NCI-H146 (cell line): ENCODE measurements around the gene DNM3.

Experiments
- DNase-seq: peaks from one replicate; lab custom pipeline; 2025; lab: John Stamatoyannopoulos, UW

Gene DNM3

DNA sequence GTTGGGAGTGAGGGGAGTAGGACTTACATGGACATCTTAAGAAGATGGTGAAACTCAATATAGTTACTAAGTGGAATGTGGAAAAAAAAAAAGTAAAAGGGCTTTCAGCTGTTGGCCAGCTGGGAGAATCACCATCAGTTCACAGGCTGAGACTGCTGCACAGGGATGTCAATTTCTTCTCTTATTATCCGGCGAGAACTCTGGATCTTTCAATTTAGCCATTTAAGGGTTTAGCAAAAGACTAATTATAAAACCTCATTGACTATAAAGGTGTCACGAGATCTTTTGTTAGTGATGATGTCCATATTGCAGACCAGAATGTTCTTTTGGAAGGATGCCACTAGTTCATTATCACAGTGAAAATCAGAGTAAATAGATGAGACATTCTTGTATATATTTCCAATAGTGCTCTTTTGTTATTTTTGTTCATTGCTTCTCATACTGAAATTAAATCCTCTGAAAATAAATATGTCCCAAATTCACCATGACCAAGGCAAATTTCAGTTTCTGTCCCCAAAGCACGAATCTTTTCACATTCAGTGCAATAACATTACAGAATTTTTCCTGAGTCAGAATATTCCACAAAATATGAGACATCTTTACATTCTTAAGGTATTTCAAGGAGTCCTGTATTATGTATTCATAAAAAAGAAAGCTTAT is 266.1 kb downstream of the DNM3 start:
- no peak for DNase-seq

DNA sequence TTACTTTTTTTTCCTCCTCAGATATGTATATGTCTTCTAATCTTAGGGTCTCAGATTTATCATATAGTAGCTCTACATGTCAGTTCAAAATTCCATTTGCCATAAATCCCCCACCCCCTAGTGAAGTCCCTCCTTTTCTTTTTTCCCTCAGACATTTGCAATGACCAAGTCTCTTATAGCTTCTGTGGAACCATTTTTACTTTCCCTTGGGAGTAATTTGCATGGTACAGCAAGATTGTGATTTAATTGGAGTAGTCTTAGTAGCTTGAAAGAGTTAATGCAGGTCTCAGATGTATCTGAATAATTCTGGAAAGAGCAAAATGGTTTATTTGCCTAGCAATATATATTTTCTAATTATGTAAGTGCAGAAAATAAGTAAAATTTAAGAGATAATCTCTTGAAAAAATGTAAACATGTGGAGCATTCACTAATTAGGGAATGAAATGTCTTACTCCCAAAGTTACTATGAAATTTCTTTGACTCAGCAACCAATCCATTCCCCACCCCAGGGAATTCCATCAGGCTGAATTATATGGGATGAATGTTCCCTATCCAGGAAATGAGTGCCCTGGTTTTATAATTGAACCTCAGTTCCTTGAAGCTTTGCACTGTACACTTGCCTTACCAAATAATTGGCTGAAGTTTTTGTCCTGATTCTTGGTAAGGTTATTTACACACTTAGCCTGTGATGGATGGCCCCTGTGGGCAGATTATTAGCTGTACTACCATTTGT is 267.0 kb downstream of the DNM3 start:
- no peak for DNase-seq

DNA sequence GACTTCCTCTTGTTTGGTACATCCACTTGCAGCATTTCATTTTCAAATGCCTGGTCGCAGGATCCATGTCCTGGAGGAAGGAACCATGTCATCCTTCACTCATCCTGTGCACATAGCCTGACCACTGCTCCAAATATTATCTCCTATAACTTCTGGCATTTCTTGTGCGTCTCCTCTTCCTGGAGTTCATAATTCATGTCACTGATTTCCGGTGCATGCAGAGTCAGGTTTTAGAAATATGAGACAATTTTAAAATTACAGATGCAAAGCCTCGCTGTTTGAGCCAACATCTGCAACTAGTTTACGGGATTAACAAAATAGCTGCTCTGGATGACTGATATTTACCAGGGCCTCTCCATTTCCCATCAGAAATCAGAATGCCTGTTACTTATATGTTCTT is 268.1 kb downstream of the DNM3 start:
- no peak for DNase-seq

DNA sequence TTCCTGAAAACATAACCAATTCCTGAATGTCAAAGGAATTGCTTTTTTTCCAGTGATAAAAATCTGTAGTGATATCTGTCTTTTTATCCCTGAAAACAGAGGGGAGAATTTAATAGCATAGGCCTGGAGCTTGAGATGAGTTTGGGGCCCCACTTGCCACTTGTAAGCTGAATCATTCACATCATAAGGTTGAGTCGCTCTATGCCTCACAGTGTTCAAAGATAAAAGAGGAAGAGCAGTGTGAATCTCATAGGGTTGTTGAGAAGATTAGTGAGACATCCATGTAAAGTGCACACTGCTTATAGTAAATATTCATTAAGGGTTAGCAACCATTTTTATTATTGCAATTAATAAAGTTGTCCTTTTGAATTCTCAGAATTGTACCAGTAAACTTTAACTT is 271.3 kb downstream of the DNM3 start:
- no peak for DNase-seq

DNA sequence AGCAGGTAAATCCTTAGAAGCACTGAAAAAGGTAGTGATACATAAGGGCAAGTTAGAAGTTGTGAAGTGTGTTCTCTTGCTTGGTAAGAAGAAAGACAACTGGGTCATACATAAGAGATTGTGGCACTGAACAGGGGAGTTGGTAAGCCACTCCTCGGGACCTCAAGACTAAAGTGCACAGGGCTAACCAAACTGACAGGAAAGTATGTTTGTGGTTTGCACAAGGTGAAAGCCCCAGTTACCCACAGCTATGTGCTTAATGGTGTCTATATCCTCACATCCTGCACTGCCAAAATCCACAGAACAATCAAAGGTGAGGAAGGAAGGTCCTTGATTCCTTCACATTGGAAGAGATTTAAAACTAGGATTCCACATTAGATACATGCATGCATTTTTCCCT is 276.5 kb downstream of the DNM3 start:
- no peak for DNase-seq

DNA sequence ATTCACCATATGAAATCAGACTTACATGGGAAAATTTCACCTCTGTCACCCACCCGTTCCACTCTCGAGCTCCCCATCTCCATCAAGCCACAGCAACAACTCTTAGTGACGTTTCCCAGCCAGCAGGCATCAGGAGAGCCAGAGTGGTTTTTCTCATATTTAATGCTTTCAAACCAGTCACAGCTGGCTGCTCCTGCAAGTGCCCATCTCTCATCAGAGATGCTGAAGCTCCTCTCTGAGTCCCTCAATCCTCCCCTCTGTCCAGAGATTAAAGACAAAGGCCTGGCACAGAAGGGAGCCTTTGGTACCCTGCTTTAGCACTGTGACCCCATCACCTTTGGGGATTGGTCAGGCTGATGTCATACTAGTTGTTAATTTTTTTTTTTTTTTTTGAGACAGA is 277.3 kb downstream of the DNM3 start:
- no peak for DNase-seq

DNA sequence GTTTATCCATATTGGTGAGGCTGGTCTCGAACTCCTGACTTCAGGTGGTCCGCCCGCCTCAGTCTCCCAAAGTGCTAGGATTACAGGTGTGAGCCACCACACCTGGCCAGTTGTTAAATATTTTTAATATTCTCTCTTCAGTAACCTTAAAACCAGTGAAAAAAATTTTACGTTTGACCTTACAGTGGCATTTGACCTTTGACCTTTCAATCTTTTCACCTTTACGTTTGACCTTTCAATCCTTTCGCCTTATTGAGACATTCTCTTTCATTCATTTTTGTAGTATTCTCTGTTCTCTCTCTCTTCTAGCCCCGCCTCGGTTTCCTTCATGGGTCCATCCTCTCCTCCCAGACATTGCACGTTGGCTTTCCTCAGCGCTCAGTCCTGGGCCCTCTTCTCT is 277.9 kb downstream of the DNM3 start:
- DNase-seq: no peak

DNA sequence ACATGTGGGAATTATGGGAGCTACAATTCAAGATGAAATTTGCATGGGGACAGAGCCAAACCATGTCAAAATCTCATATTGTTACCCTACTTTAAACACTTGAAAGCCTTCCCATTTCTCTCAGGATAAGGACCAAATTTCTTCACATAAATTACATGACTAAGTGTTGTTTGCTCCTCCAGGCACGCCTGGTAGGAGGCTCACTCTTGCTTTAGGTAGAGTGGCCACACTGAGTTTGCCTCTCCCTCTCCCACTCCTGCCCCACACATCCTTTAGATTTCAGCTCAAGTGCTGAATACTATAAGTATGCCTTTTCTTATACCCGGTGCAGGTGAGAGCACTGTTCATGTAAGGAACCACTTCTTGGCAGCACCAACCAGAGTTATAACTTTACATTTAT is 279.1 kb downstream of the DNM3 start:
- no peak for DNase-seq

DNA sequence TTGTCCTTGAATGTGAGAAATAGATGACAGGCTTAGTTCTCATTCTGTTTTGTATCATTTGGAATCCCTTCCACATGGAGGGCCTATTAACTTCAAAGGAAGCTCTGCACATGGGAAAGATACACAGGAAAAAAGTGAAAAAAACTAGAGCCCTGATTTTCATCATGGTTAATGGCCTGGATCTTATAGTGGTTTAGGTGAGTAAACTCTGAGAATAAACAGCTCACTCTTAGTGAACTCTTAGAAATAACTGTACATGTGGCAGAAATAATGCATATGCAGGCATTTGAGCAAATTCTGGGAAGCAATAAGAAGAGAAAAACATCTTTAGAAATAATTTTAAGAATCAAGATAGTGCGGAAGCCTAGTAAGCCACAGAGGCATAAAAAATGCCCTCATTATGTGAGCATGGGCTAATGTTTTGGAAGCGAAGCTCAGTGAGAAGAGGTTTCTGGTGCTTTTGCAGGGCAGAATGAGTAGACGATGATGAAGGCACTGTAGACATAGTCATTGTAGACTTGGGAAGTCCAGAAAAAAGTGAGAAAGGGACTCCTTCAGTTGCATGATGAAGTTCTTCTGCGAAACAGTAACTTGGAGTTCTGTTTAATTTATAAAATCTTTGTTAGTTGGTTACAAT is 279.9 kb downstream of the DNM3 start:
- DNase-seq: no peak

DNA sequence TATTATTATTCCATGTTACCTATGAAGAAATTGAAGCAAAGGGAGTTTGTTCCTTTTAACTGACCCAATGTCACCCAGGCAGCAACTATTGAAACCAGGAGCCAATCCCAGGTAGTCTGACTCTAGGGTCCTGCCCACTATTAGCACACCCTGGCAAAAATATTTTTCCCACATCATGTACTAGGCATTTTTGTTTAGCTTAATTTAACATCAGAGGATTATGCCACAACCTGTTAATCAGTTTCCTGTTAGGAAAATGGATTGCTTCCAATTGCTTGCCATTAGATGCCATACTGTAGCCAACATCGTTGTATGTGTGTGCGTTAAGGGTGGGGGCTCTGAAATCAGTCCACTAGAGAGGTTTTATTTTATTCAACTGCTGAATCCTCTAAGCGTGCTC is 281.1 kb downstream of the DNM3 start:
- DNase-seq: no peak

DNA sequence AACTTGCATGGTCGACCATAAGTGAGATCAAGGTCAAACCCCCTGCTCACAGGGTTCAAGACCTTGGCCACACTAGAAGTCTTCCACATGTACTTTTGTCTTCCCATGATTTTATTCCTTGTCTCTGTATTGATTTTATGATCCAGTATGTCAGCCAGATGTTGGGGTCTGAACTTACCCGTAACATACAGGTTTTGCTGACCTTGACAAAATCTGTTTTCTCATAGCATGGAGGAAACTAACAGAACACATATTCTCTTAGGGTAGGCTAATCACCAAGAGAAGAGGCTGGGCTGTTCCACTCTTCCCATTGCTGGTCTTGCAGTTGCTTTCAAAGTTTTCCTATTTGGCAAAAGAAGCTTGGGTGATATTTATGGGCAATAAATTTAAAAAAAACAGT is 284.0 kb downstream of the DNM3 start:
- no peak for DNase-seq

DNA sequence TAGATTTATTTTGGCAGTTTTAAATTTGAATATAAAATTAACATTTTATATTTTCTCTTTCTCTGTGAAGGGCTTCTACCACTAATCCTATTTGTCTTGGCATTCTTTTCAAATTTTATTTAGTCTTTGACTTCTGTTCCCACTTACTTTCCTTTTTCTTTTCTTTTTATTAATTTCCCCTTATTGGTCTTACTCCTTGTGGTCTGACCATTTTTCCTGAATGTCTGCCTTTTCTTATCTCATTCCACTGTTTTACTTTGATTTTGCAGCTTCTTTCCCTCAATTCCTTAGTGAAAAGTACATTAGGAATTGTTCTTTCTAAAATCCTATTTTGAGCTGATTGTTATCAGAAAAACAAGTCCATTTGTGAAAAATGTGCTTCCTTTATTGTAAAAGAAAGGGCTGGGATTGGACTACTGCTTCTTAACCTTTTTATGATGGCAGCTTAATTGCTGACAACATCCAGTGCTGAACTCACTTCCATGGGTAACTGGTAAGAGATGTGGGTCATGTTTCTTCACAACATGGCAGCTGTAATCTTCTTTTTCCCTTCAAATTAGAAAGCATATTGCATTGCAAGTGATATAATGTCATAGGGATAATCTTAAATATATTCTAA is 284.6 kb downstream of the DNM3 start:
- no peak for DNase-seq

DNA sequence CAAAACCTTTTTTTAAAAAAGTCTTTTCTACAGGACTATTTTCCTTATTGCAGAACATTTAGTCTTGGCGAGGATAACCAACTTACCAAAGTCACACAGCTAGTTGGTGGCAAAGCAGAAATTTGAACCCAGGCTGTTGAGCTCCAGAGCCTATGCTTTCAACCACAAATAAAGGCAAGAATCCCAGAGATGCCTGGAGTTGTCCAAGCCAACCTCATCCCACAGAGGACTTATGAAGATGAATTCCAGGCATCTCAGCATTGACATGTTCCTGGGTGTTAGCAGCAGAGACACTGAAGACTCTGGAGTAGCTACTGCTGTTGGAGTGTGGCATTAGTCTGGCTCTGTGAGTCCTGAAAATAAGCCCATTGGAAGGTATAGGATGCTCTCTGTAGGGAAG is 291.5 kb downstream of the DNM3 start:
- no peak for DNase-seq

DNA sequence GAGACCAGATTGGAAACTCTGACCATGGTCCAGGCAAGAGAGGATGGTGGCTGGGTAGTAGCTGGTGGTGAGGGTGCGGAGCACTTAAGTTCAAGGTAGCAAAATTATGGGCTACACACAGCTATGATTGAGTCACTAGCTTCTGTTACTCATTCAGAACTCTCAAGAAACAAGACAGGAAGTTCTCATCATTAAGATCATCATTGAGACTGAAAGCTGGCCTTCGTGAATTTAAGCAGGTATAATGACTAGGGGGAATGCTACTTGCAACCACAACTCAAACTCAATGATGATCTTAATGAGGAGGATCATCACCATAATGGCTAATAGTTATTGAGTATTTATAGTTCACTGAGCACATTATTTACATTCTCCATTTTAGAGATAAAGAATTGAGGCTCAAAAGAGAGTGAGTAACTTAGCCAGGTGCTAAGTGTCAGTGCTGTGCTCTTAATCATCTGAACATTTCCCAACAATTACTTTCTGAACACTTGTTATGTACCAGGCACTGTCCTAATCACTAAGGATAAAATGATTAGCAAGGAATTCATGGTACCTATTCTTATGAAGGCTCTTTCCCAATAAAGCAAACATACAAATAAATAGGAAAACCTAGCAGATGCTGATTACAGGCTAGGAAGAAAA is 292.9 kb downstream of the DNM3 start:
- no peak for DNase-seq

DNA sequence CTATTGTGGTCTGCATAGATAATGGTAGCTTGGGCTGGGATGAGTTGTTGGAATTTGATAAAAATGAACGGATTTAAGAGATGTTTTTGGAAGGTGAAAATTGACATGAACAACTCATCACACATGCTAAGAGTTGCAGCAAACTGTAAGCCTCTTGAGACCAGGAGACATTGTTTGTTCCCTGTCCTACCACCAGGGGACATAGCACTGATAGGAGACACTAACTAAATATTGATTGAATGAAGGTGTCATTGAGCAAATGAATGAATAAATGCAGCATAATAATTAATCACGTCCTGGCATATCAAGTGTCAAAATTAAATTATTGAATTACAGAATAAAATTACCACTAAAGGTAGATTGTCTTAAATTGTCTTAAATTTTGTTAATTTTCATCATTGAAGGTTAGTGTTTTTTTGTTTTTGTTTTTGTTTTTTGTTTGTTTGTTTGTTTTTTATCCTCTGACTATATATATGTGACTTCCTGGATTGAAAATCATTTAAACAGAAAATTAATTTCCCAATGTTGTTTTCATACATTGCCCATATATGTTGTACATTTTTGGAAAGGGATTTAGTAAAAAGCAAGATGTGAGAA is 293.9 kb downstream of the DNM3 start:
- no peak for DNase-seq

DNA sequence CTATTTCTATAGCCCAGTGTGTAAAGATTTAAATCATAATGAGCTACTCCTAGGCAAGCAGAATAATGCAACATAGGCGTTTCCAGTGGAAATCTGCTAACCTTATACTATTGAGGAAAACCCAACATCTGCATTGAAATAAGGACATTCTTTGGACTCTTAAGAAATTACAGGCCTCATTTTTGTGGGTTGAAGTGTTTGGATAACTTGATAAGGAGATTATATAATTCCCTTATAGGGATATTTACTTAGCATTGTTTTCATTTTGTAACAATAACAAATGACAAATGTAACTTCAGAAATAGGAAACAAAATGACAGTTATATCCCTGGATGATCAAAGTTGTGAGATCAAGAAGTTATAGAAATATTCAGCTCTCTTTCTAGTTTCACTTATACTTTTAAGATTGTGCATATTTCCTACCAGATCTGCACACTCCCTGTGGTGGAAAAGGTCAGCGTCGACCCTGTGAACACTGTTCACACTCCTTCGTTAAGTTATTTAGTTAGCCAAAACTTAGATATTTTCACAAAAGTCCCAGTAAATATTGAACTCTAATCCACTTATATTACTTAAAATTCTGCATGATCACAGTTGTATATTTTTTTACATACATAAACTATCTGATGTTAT is 294.8 kb downstream of the DNM3 start:
- no peak for DNase-seq

DNA sequence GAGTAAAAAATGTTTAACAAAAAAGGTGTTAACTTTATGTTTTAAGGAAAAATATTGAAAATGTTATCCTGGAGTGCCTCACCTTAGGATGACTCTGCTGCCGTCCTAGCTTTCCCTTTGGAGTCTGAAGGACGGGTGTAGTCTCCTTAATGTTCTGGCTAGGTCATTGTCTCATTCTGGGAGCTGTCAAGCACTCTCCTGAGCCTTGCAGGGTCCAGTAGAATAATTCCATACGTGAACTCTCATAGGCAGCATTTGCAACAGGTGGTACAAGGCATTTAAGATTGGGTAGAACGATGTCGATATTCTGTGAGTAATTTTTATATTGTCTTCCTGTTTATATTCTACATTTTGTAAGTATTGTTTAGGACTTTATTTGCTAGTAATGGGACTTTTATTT is 295.6 kb downstream of the DNM3 start:
- DNase-seq: no peak

DNA sequence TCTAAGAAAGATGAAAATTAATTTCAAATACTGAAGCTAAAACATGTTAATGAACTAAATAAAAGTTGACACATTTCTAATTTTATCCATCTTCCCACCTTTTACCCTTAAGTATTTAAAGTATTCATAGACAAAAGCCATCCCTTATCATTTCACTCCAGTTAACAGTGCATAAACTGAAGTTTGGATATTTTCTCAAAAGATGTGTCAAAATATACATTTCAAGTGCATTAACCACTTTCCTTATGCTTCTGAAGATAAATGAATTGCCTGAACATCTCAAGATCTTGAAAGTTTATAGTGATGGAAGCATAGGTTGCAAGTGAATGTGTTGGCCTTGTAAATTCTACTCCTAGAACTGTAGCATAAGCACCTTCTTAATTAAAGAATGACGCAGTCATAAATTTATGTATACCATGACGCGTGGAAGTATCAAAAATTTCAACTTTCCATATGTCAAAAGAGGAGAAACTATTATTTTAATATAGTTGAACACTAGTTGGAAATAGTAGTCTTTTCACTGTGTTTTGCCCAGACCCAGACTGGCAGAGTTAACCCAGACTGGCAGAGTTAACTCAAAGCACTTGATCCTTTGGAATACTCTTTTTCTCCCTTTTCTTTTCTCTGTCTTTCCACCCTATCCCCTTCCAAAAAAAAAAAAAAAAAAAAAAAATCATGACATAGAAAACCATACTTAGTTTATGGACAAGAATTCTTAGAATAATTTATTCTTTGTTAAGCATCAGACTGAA is 296.6 kb downstream of the DNM3 start:
- no peak for DNase-seq

DNA sequence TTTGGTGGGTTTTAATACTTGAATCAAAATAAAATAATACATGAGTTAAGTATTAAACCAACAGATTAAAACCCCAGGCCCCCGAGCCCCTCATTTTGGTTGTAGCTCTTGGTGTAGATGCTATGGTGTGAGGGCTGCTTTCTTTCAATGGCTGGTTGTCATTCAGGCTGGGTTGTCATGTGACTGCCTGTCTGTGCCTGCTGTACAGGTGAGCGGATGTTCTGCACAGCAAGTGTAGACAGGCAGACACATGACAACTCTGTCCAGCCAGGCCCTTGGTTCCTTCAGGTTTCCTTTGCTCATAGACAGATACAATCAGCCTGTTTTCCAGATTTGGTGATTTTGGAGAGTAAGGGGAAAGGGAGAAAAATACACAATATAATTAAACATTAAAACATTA is 297.3 kb downstream of the DNM3 start:
- DNase-seq: no peak

DNA sequence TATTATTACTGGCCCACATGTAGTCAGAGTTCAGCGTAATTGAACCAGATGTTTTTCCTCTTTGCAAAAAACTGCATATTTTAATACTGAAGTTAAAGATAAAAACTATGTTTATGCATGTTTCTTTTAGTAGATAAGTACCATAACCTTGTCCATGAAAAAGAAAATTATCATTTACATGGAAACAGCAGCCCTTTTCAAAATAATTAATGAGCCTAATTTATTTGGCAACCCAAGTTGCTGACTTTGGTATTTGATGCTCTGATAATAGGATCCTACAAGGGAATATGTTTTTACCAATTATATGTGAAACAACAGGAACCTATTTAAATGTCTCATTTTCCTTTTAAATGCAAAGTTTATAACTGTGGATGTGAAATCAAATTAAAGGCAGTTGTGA is 297.9 kb downstream of the DNM3 start:
- no peak for DNase-seq

DNA sequence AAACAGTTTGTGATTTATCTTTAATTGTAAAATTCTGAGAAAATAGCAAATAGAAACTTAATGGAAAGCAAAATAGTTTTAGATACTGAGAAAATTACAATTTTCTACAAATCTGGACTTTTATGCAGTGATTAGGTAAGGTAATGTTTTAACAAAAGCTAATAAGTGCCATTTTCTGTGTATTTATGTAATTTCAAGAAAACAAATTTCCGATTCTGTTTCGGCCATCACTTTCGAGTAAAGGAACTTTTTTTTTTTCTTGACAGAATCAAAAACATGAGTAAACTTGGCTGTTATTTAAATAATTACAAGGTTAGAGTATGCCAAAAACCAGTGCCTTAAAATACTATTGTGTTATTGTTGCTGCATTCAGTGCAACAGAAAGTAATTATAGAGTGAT is 298.8 kb downstream of the DNM3 start:
- no peak for DNase-seq
